WTC11 (cell line): Measurements from ENCODE around the gene CCDC61. TPM values are rescaled to one million over a fixed set of nuclear protein-coding genes. Genes with fewer than 3 reads are reported as not detected.

Experiments
- ATAC-seq: fragments of 200-7000 bp; cut with Tn5 transposase; 2 replicates; pipeline ENCODE4 v1.10.0; 2021; ENCODE audit warnings: mild to moderate bottlenecking, moderate library complexity
- CTCF ChIA-PET: fragments of 300-600 bp; sonication (Branson Sonifier 250); formaldehyde crosslinking; loops from one replicate; lab custom pipeline; 2021; ENCODE audit warnings: antibody characterized with exemption; lab: Charles Lee
- POLR2A ChIA-PET: fragments of 350-600 bp; sonication (Branson Sonifier 250); formaldehyde crosslinking; loops from one replicate; lab custom pipeline; 2021; ENCODE audit warnings: antibody characterized with exemption; lab: Charles Lee
- DNase-seq: peaks from one replicate; pipeline ENCODE4 v3.0.0; 2021; ENCODE audit warnings: low spot score
- H3K27ac Mint-ChIP-seq: 2 replicates; pipeline ENCODE4 v1.8.0; 2021; ENCODE audit warnings: mixed read lengths
- H3K27me3 Mint-ChIP-seq: 2 replicates; pipeline ENCODE4 v1.8.0; 2021; ENCODE audit warnings: low read depth, mild to moderate bottlenecking, moderate library complexity, mixed read lengths
- H3K36me3 Mint-ChIP-seq: 2 replicates; pipeline ENCODE4 v1.8.0; 2021; ENCODE audit warnings: mixed read lengths
- H3K4me1 Mint-ChIP-seq: 2 replicates; pipeline ENCODE4 v1.8.0; 2022; ENCODE audit warnings: mixed read lengths
- H3K4me3 Mint-ChIP-seq: 2 replicates; pipeline ENCODE4 v1.8.0; 2021; ENCODE audit warnings: mild to moderate bottlenecking, moderate library complexity, mixed read lengths
- H3K9me3 Mint-ChIP-seq: 2 replicates; pipeline ENCODE4 v1.8.0; 2021; ENCODE audit warnings: mixed read lengths
- AR ChIP-seq: fragments of 250-450 bp; sonication (Bioruptor Pico); IDR thresholded peaks from 2 replicates; pipeline ENCODE4 v1.9.0; 2021; ENCODE audit warnings: mild to moderate bottlenecking
- ATF3 ChIP-seq: sonication (generic); formaldehyde crosslinking; conservative IDR thresholded peaks from 2 replicates; pipeline ENCODE4 v1.8.1; 2022; ENCODE audit warnings: mild to moderate bottlenecking, missing genetic modification reagents
- ESRRA ChIP-seq: sonication (generic); formaldehyde crosslinking; IDR thresholded peaks from 2 replicates; pipeline ENCODE4 v1.8.1; 2022; ENCODE audit warnings: mild to moderate bottlenecking, missing genetic modification reagents, borderline replicate concordance
- ETV6 ChIP-seq: sonication (generic); formaldehyde crosslinking; IDR thresholded peaks from 2 replicates; pipeline ENCODE4 v1.8.1; 2022; ENCODE audit warnings: mild to moderate bottlenecking, missing genetic modification reagents
- FOXP1 ChIP-seq: sonication (generic); formaldehyde crosslinking; IDR thresholded peaks from 2 replicates; pipeline ENCODE4 v1.8.0; 2022; ENCODE audit warnings: missing genetic modification reagents, mild to moderate bottlenecking, moderate library complexity, borderline replicate concordance
- FOXP4 ChIP-seq: sonication (generic); formaldehyde crosslinking; IDR thresholded peaks from 2 replicates; pipeline ENCODE4 v1.8.0; 2022; ENCODE audit warnings: mild to moderate bottlenecking, missing genetic modification reagents
- GABPB1 ChIP-seq: sonication (generic); formaldehyde crosslinking; IDR thresholded peaks from 2 replicates; pipeline ENCODE4 v1.8.1; 2023; ENCODE audit warnings: mild to moderate bottlenecking, missing genetic modification reagents
- KAT7 ChIP-seq: sonication (generic); formaldehyde crosslinking; IDR thresholded peaks from 2 replicates; pipeline ENCODE4 v1.8.1; 2023; ENCODE audit warnings: missing genetic modification reagents, mild to moderate bottlenecking, borderline replicate concordance
- MYBL2 ChIP-seq: sonication (generic); formaldehyde crosslinking; IDR thresholded peaks from 2 replicates; pipeline ENCODE4 v1.8.1; 2023; ENCODE audit warnings: mild to moderate bottlenecking, moderate library complexity, missing genetic modification reagents
- NFYB ChIP-seq: sonication (generic); formaldehyde crosslinking; conservative IDR thresholded peaks from 2 replicates; pipeline ENCODE4 v1.8.0; 2022; ENCODE audit warnings: low read depth, missing genetic modification reagents
- PRDM15 ChIP-seq: sonication (generic); formaldehyde crosslinking; IDR thresholded peaks from 2 replicates; pipeline ENCODE4 v1.8.0; 2022; ENCODE audit warnings: missing genetic modification reagents
- STAT6 ChIP-seq: sonication (generic); formaldehyde crosslinking; conservative IDR thresholded peaks from 2 replicates; pipeline ENCODE4 v1.8.1; 2023; ENCODE audit warnings: mild to moderate bottlenecking, low read depth, missing genetic modification reagents, moderate library complexity
- TEAD1 ChIP-seq: sonication (generic); formaldehyde crosslinking; IDR thresholded peaks from 2 replicates; pipeline ENCODE4 v1.8.0; 2022; ENCODE audit warnings: mild to moderate bottlenecking, missing genetic modification reagents
- TP53 ChIP-seq: sonication (generic); formaldehyde crosslinking; IDR thresholded peaks from 2 replicates; pipeline ENCODE4 v1.8.1; 2023; ENCODE audit warnings: mild to moderate bottlenecking, missing genetic modification reagents
- ZBTB21 ChIP-seq: sonication (generic); formaldehyde crosslinking; IDR thresholded peaks from 2 replicates; pipeline ENCODE4 v1.8.1; 2023; ENCODE audit warnings: mild to moderate bottlenecking, missing genetic modification reagents, borderline replicate concordance
- ZBTB43 ChIP-seq: sonication (generic); formaldehyde crosslinking; IDR thresholded peaks from 2 replicates; pipeline ENCODE4 v1.8.1; 2023; ENCODE audit warnings: mild to moderate bottlenecking, missing genetic modification reagents
- ZNF138 ChIP-seq: sonication (generic); formaldehyde crosslinking; conservative IDR thresholded peaks from 2 replicates; pipeline ENCODE4 v1.8.1; 2022; ENCODE audit warnings: mild to moderate bottlenecking, moderate library complexity, missing genetic modification reagents
- ZNF416 ChIP-seq: fragments of 250-450 bp; sonication (Bioruptor Pico); IDR thresholded peaks from 2 replicates; pipeline ENCODE4 v1.9.0; 2021; ENCODE audit warnings: mild to moderate bottlenecking, inconsistent platforms
- total RNA-seq: library from RNA; stranded (reverse); gene quantifications from 3 replicates; pipeline ENCODE4 v1.2.3, GENCODE V29; 2021

Gene CCDC61
- total RNA-seq, 1 experiment from 2014 or later = 33.7 TPM

GRCh38 chr19:46036744-46037128, 41.5 kb downstream of the CCDC61 start:
- peaks cover 11% of the 10 kb centered on the region for H3K9me3 Mint-ChIP-seq
- CTCF ChIA-PET = interaction anchor here (0.9 to 6.4 kb wide), 6 partner anchors 8 to 42 kb away, joined by 3 to 62 read pairs (median 7); no protein-coding TSS in a partner anchor
- POLR2A ChIA-PET = no interaction called here
- H3K27me3 Mint-ChIP-seq = peaks cover 32% of the 10 kb centered on the region
- peaks cover 7% of the 10 kb centered on the region for H3K4me1 Mint-ChIP-seq
- ATAC-seq = no peak
- H3K4me3 Mint-ChIP-seq = no peak overlapping the region
- TF ChIP-seq AR (CRISPR knock-in tag) = no peak
- TF ChIP-seq STAT6 (CRISPR knock-in tag) = no peak
- no peak for TF ChIP-seq ZNF138
- TF ChIP-seq TP53 (CRISPR knock-in tag) = no peak
- no peak for TF ChIP-seq ATF3 (CRISPR knock-in tag)
- no peak for TF ChIP-seq ZBTB43 (CRISPR knock-in tag)
- no peak for TF ChIP-seq ETV6 (CRISPR knock-in tag)
- no peak for TF ChIP-seq FOXP4 (CRISPR knock-in tag)
- TF ChIP-seq GABPB1 = no peak
- no peak for TF ChIP-seq FOXP1 (CRISPR knock-in tag)
- no peak for TF ChIP-seq KAT7 (CRISPR knock-in tag)
- no peak for TF ChIP-seq ZNF416 (CRISPR knock-in tag)
- no peak for TF ChIP-seq TEAD1 (CRISPR knock-in tag)
- no peak for TF ChIP-seq NFYB (CRISPR knock-in tag)
- no peak for TF ChIP-seq MYBL2
- TF ChIP-seq, all 79 proteins: peak for 0
- Mint-ChIP-seq H3K36me3 (peaks cover 3% of the 10 kb centered on the region; the same call in 1 of the 2 replicates), H3K27ac (no peak overlapping the region)
- DNase-seq = no peak

GRCh38 chr19:46040125-46040524, 44.9 kb downstream of the CCDC61 start:
- peaks cover 3% of the 10 kb centered on the region; the same call in 1 of the 2 replicates for H3K36me3 Mint-ChIP-seq
- ChIA-PET POLR2A (no interaction called here), CTCF (interaction anchor here (1.3 to 4.0 kb wide), 3 partner anchors 10 to 37 kb away, joined by 4 to 24 read pairs (median 8); no protein-coding TSS in a partner anchor)
- H3K4me3 Mint-ChIP-seq = no peak overlapping the region
- peaks cover 62% of the 10 kb centered on the region for H3K27me3 Mint-ChIP-seq
- H3K9me3 Mint-ChIP-seq = peaks cover 25% of the 10 kb centered on the region
- DNase-seq = no peak
- H3K4me1 Mint-ChIP-seq = peaks cover 7% of the 10 kb centered on the region
- no peak for ATAC-seq
- H3K27ac Mint-ChIP-seq = no peak overlapping the region
- no peak for TF ChIP-seq ESRRA
- no peak for TF ChIP-seq ZBTB21 (CRISPR knock-in tag)
- TF ChIP-seq PRDM15 = no peak
